Transverse colon (tissue), 4 donors: ENCODE results near the gene AMOTL2. TPM values are rescaled to one million over a fixed set of nuclear protein-coding genes. Genes with fewer than 3 reads are reported as not detected.
A peak's percentile ranks its signal among the peaks of the same experiment; 100 is the strongest.

Source experiments
- DNase-seq: peaks from one replicate; pipeline ENCODE4 v3.0.0-alpha.2; 2019
- H3K27ac ChIP-seq, 4 donors: fragments of 200-600 bp; sonication (generic); 2 replicates each; pipeline ENCODE4 v1.5.1; 2016 to 2018; ENCODE audit warnings: inconsistent platforms in 4 of 4
- H3K27me3 ChIP-seq: fragments of 200-600 bp; sonication (generic); 2 replicates; pipeline ENCODE4 v1.5.1; 2017; ENCODE audit warnings: inconsistent platforms
- H3K36me3 ChIP-seq, 4 donors: fragments of 200-600 bp; sonication (generic); 2 replicates each; pipeline ENCODE4 v1.5.1; 2017 to 2019; ENCODE audit warnings: inconsistent platforms in 4 of 4
- H3K4me1 ChIP-seq, 4 donors: fragments of 200-600 bp; sonication (generic); 2 replicates each; pipeline ENCODE4 v1.5.1; 2017 to 2020; ENCODE audit warnings: inconsistent platforms in 4 of 4
- H3K4me3 ChIP-seq, 4 donors: fragments of 200-600 bp; sonication (generic); 1 replicate in 1 of 4; 2 replicates in 3 of 4; pipeline versions ENCODE4 v1.5.1 to v1.6.1; 2017 to 2019; ENCODE audit warnings: inconsistent platforms in 4 of 4
- H3K9me3 ChIP-seq, 2 donors: fragments of 200-600 bp; sonication (generic); 2 replicates each; pipeline ENCODE4 v1.5.1; 2017 to 2019; ENCODE audit warnings: inconsistent platforms in 2 of 2
- CTCF ChIP-seq, 5 experiments: fragments of 200-600 bp in 3 of 5; fragments of 450-650 bp in 2 of 5; sonication (generic) in 3 of 5; IDR thresholded peaks; 1 replicate in 2 of 5; 2 replicates in 3 of 5; pipeline ENCODE4 v1.5.1; 2016 to 2017; ENCODE audit warnings: antibody characterized with exemption in 5 of 5, inconsistent platforms in 3 of 5, mild to moderate bottlenecking in 2 of 5, moderate library complexity in 1 of 5
- EP300 ChIP-seq: sonication (generic); formaldehyde crosslinking; IDR thresholded peaks from one replicate; pipeline ENCODE4 v1.6.1; 2017; ENCODE audit warnings: antibody characterized with exemption, low read depth
- POLR2A ChIP-seq: fragments of 450-650 bp; IDR thresholded peaks from one replicate; pipeline ENCODE4 v1.6.1; 2016; ENCODE audit warnings: antibody characterized with exemption, mild to moderate bottlenecking, moderate library complexity
- POLR2AphosphoS5 ChIP-seq, 3 donors: sonication (generic); formaldehyde crosslinking; IDR thresholded peaks; one replicate each; pipeline ENCODE4 v1.6.1; 2016; ENCODE audit warnings: antibody characterized with exemption in 3 of 3
- WGBS, 2 donors: methylation state at CpG; one replicate each; pipeline ENCODE4 v1.1.5; 2018; ENCODE audit warnings: low coverage in 1 of 2; 5-methylcytosine and 5-hydroxymethylcytosine counted together
- in situ Hi-C, 4 donors: fragments of 200-750 bp; cut with MboI; loops; one replicate each; pipeline versions ENCODE4 v1.15.0 to v1.15.1; 2017; ENCODE audit warnings: low sequenced_read_pairs in 3 of 4, low pct_ligation_motif_present in 1 of 4, low pct_unique_long_range_greater_than_20kb in 1 of 4
- intact Hi-C: fragments of 100-400 bp; cut with DNase I; formaldehyde crosslinking; loops from one replicate; pipeline ENCODE4 v1.15.1; 2023; ENCODE audit warnings: low total_unique reads
- total RNA-seq, 4 donors: library from RNA; depleted of rRNA; stranded (reverse); fragments of >200 nt; gene quantifications; one replicate each; pipeline ENCODE4 v1.1.0, GENCODE V29; 2016

The AMOTL2 gene
- total RNA-seq, 4 donors from 2014 or later, result 14.5 to 50.9 (median 23.8) TPM

GRCh38 chr3:134357914-134358811 lies 16.1 kb downstream of the AMOTL2 start:
- peaks cover 15 to 52% (median 34%) of the 10 kb centered on the region in 4 donors for H3K4me1 ChIP-seq
- TF ChIP-seq EP300 (no peak), CTCF (IDR thresholded peaks at IDR 0.05) (peak in 3 of 5 experiments; percentile 13 to 27 (median 22)), POLR2AphosphoS5 (IDR thresholded peaks at IDR 0.05) (peak in 1 of 3 donors; percentile 44)
- in situ Hi-C loops, result no loop called here
- H3K4me3 ChIP-seq, result no peak overlapping the region
- no peaks in the 10 kb centered on the region for H3K9me3 ChIP-seq
- DNase-seq, result no peak
- peaks cover 0 to 13% (median 6%) of the 10 kb centered on the region in 4 donors for H3K36me3 ChIP-seq
- 64% methylated on average over 10 of the region's 10 CpGs; no CpG with 5 or more reads in 1 of the 2 donors for WGBS, 2 donors
- H3K27me3 ChIP-seq, result no peaks in the 10 kb centered on the region
- intact Hi-C loops, result no loop called here
- peak overlapping the region; percentile 64 to 99 (median 87) for H3K27ac ChIP-seq

- intact Hi-C loops, result no loop called here
- WGBS, 2 donors, result 66% methylated on average over 10 of the region's 10 CpGs; no CpG with 5 or more reads in 1 of the 2 donors
- H3K9me3 ChIP-seq, result no peaks in the 10 kb centered on the region
- TF ChIP-seq EP300 (no peak), CTCF (IDR thresholded peaks at IDR 0.05) (no peak), POLR2A (no peak), POLR2AphosphoS5 (IDR thresholded peaks at IDR 0.05) (no peak)
- peaks cover 0 to 13% (median 6%) of the 10 kb centered on the region in 4 donors for H3K36me3 ChIP-seq
- H3K27ac ChIP-seq, result peak overlapping the region; percentile 64 to 99 (median 87)
- H3K4me3 ChIP-seq, result no peak overlapping the region
- no peak for DNase-seq
- H3K27me3 ChIP-seq, result no peaks in the 10 kb centered on the region
- peaks cover 15 to 49% (median 37%) of the 10 kb centered on the region in 4 donors for H3K4me1 ChIP-seq
- in situ Hi-C loops, result no loop called here
Observed at GRCh38 chr3:134357261-134357913, 16.9 kb downstream of the AMOTL2 start.

- Histone ChIP-seq H3K36me3 (peaks cover 0 to 13% (median 5%) of the 10 kb centered on the region in 4 donors), H3K4me1 (peaks cover 16 to 49% (median 42%) of the 10 kb centered on the region in 4 donors), H3K4me3 (no peak overlapping the region), H3K27me3 (no peaks in the 10 kb centered on the region), H3K9me3 (no peaks in the 10 kb centered on the region), H3K27ac (peak overlapping the region; percentile 64 to 99 (median 87))
- no peak for DNase-seq
- in situ Hi-C loops, result no loop called here
- WGBS, 2 donors, result 90% methylated on average over 9 of the region's 9 CpGs; no CpG with 5 or more reads in 1 of the 2 donors
- no peak for TF ChIP-seq EP300
- no peak for TF ChIP-seq POLR2AphosphoS5 (IDR thresholded peaks at IDR 0.05)
- TF ChIP-seq POLR2A, result no peak
- no peak for TF ChIP-seq CTCF (IDR thresholded peaks at IDR 0.05)
- intact Hi-C loops, result no loop called here
Observed at GRCh38 chr3:134356411-134357040, 17.7 kb downstream of the AMOTL2 start.

- peaks cover 19 to 59% (median 50%) of the 10 kb centered on the region in 4 donors for H3K4me1 ChIP-seq
- intact Hi-C loops (no loop called here), in situ Hi-C loops (no loop called here)
- peak overlapping the region in 1 of 4 donors; percentile 14 for H3K27ac ChIP-seq
- peaks cover 0 to 2% (median 0%) of the 10 kb centered on the region in 4 donors for H3K36me3 ChIP-seq
- TF ChIP-seq EP300 (no peak), POLR2AphosphoS5 (IDR thresholded peaks at IDR 0.05) (no peak), POLR2A (no peak), CTCF (IDR thresholded peaks at IDR 0.05) (no peak)
- no peaks in the 10 kb centered on the region for H3K9me3 ChIP-seq
- WGBS, 2 donors, result 80 to 90% methylated on average over 1 to 5 of the region's 5 CpGs
- no peak overlapping the region for H3K4me3 ChIP-seq
- DNase-seq, result no peak
- H3K27me3 ChIP-seq, result no peaks in the 10 kb centered on the region
Observed at GRCh38 chr3:134355416-134355815, 18.8 kb downstream of the AMOTL2 start.
